Osteocyte (in vitro differentiated cells): ENCODE measurements around the gene CTIF. TPM values are rescaled to one million over a fixed set of nuclear protein-coding genes. Genes with fewer than 3 reads are reported as not detected.

Experiments
- DNase-seq: peaks from one replicate; pipeline ENCODE4 v3.0.0; 2021; ENCODE audit warnings: mixed read lengths; ENCODE audit not compliant: unreplicated experiment; ENCODE audit errors: extremely low spot score
- H3K27ac Mint-ChIP-seq: one replicate; pipeline ENCODE4 v1.8.0; 2021; ENCODE audit warnings: mild to moderate bottlenecking, mixed read lengths; ENCODE audit not compliant: unreplicated experiment
- H3K27me3 Mint-ChIP-seq: one replicate; pipeline ENCODE4 v1.8.0; 2021; ENCODE audit warnings: mixed read lengths; ENCODE audit not compliant: unreplicated experiment
- H3K36me3 Mint-ChIP-seq: one replicate; pipeline ENCODE4 v1.8.0; 2021; ENCODE audit warnings: mixed read lengths; ENCODE audit not compliant: unreplicated experiment
- H3K4me1 Mint-ChIP-seq: one replicate; pipeline ENCODE4 v1.8.0; 2021; ENCODE audit warnings: mixed read lengths; ENCODE audit not compliant: unreplicated experiment
- H3K4me3 Mint-ChIP-seq: one replicate; pipeline ENCODE4 v1.8.0; 2021; ENCODE audit warnings: mild to moderate bottlenecking, moderate library complexity, mixed read lengths; ENCODE audit not compliant: unreplicated experiment
- H3K9me3 Mint-ChIP-seq: one replicate; pipeline ENCODE4 v1.8.0; 2021; ENCODE audit warnings: mixed read lengths; ENCODE audit not compliant: unreplicated experiment
- total RNA-seq: library from RNA; stranded (reverse); gene quantifications from 2 replicates; pipeline ENCODE4 v1.2.1, GENCODE V29; 2021
- TF ChIP-seq, protein P1 (sequence below): fragments of 200-600 bp; sonication (generic); IDR thresholded peaks from 2 replicates; pipeline ENCODE4 v1.5.0; 2021; ENCODE audit warnings: antibody characterized with exemption, mild to moderate bottlenecking, moderate library complexity

Gene CTIF
- total RNA-seq, 1 donor from 2014 or later = 172 TPM

DNA sequence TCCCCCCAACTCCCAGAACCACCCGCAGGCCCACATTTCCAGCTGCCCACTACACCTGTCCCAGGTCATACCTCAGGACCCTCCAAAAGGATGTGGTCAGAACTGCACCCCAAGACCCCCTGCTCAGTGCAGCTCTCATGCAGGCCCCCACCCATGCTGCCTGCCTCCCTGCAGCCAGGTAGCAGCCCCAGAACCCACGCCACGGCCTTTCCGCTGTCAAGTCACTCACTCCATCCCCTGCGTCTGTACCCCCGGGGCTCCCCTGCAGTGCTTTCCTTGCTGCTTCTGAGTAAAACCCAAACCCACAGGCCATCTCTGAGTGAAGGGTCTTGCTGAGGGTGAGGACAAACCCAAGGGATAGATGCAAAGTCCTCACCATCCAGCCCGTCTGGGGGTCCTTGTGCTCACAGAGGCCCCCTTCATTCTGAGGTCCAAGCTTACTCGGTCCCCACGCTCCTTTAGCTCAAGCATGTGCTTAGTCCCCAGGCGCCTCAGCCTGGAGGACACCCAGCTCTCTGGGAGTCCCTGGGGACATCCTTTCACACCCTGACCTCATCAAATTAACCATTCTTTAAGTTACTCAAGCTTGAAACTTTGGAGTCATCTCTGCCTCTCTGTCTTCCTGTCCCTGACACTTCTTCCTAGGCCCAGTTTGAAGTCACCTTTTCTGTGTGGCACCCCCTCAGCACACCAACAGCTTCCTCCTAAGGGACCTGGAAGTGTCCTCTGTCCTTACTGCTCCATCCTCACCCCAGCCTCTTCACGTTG lies 281.8 kb downstream of the CTIF start:
- TF ChIP-seq, protein P1, sequence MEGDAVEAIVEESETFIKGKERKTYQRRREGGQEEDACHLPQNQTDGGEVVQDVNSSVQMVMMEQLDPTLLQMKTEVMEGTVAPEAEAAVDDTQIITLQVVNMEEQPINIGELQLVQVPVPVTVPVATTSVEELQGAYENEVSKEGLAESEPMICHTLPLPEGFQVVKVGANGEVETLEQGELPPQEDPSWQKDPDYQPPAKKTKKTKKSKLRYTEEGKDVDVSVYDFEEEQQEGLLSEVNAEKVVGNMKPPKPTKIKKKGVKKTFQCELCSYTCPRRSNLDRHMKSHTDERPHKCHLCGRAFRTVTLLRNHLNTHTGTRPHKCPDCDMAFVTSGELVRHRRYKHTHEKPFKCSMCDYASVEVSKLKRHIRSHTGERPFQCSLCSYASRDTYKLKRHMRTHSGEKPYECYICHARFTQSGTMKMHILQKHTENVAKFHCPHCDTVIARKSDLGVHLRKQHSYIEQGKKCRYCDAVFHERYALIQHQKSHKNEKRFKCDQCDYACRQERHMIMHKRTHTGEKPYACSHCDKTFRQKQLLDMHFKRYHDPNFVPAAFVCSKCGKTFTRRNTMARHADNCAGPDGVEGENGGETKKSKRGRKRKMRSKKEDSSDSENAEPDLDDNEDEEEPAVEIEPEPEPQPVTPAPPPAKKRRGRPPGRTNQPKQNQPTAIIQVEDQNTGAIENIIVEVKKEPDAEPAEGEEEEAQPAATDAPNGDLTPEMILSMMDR = no peak
- Mint-ChIP-seq H3K36me3 (peaks cover 70% of the 10 kb centered on the region), H3K4me3 (no peak overlapping the region), H3K27ac (peak overlapping the region; percentile 27), H3K4me1 (peaks cover 24% of the 10 kb centered on the region), H3K27me3 (no peaks in the 10 kb centered on the region), H3K9me3 (peaks cover 11% of the 10 kb centered on the region)
- peak; percentile 81 for DNase-seq

DNA sequence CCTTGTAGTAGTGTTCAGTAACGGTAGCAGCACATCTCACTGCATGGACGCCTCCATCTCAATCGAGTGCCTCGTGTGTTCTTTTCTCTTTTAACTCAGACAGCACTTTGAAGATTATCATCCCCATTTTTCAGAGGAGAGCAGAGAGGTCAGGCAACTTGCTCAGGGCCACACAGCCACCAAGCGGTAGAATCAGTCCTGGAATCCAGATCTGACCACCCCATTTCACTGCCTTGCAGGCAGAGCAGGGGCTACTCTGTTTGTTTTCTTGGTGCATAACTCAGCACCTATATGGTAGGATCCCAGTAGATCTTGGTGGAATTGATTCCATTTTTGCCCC lies 282.4 kb downstream of the CTIF start:
- Mint-ChIP-seq H3K27me3 (no peaks in the 10 kb centered on the region), H3K27ac (peak overlapping the region; percentile 27), H3K4me1 (peaks cover 30% of the 10 kb centered on the region), H3K36me3 (peaks cover 70% of the 10 kb centered on the region), H3K9me3 (peaks cover 11% of the 10 kb centered on the region), H3K4me3 (no peak overlapping the region)
- DNase-seq = peak; percentile 53
- TF ChIP-seq, protein P1 = no peak

DNA sequence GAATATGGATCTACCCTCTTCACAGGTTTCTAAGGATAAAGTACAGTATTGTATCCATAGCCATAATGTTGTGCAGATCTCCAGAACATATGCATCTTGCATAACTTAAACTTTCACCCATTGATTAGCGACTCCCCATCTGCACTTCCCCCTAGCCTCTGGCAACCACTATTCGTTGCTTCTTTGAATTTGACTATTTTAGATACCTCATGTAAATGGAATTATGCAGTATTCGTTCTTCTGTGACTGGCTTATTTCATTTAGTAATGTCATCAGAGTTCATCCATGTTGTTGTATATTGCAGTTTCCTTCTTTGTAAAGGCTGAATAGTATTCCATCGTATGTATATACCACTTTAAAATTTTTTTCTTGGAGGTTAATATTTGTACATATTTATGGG lies 283.0 kb downstream of the CTIF start:
- peaks cover 65% of the 10 kb centered on the region for H3K36me3 Mint-ChIP-seq
- TF ChIP-seq, protein P1 = no peak
- no peak overlapping the region for H3K27ac Mint-ChIP-seq
- H3K4me1 Mint-ChIP-seq = peaks cover 36% of the 10 kb centered on the region
- peaks cover 11% of the 10 kb centered on the region for H3K9me3 Mint-ChIP-seq
- no peak for DNase-seq
- H3K27me3 Mint-ChIP-seq = no peaks in the 10 kb centered on the region
- no peak overlapping the region for H3K4me3 Mint-ChIP-seq

DNA sequence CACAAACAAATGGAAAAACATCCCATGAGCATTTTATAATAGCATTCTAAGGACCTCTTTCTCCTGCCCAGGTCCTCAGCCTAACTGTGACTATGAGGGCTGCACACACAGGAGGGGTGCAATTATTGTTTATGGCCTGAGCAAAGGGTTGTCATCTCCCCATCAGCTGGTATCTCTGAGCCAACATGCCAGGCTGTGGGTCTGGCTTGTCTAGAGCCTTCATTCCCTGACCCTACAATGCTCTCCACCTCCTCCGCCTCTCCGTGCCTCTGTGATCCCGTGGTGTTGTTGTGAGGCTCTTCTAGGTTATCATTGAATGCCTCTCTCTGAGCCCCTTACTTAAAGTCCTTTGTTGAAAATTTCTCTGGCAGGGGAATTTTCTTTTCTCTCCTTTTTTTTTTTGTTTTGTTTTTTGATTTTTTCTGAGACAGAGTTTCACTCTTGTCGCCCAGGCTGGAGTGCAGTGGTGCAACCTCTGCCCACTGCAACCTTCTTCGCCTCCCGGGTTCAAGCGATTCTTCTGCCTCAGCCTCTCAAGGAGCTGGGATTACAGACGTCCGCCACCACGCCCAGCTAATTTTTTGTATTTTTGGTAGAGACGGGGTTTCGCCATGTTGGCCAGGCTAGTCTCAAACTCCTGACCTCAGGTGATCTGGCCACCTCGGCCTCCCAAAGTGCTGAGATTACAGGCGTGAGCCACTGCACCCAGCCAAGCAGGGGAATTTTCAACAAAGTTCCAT lies 285.6 kb downstream of the CTIF start:
- peaks cover 11% of the 10 kb centered on the region for H3K9me3 Mint-ChIP-seq
- H3K36me3 Mint-ChIP-seq = peaks cover 49% of the 10 kb centered on the region
- H3K4me1 Mint-ChIP-seq = peaks cover 59% of the 10 kb centered on the region
- TF ChIP-seq, protein P1 = no peak
- peak; percentile 44 for DNase-seq
- no peaks in the 10 kb centered on the region for H3K27me3 Mint-ChIP-seq
- H3K4me3 Mint-ChIP-seq = no peak overlapping the region
- H3K27ac Mint-ChIP-seq = peak overlapping the region; percentile 100

GRCh38 chr18:48825101-48825745 lies 286.4 kb downstream of the CTIF start:
- H3K27ac Mint-ChIP-seq = peak overlapping the region; percentile 100
- H3K4me3 Mint-ChIP-seq = peak overlapping the region; percentile 22
- TF ChIP-seq, protein P1 = peak; percentile 19

More at GRCh38 chr18:48825101-48825745, 286.4 kb downstream of the CTIF start:
- Mint-ChIP-seq H3K9me3 (peaks cover 11% of the 10 kb centered on the region), H3K27me3 (no peaks in the 10 kb centered on the region), H3K36me3 (peaks cover 44% of the 10 kb centered on the region), H3K4me1 (peaks cover 67% of the 10 kb centered on the region)
- peak; percentile 74 for DNase-seq
